Nephron (organoid): ENCODE data around the gene MACC1.

Experiments used
- H3K27ac Mint-ChIP-seq, 3 experiments: 2 replicates each; pipeline ENCODE4 v1.8.0; 2020; ENCODE audit warnings: mixed read lengths in 3 of 3, mild to moderate bottlenecking in 2 of 3, moderate library complexity in 1 of 3
- H3K27me3 Mint-ChIP-seq: 2 replicates; pipeline ENCODE4 v1.8.0; 2021; ENCODE audit warnings: low read depth, mild to moderate bottlenecking, moderate library complexity, mixed read lengths
- H3K36me3 Mint-ChIP-seq: 2 replicates; pipeline ENCODE4 v1.8.0; 2020; ENCODE audit warnings: low read depth, mixed read lengths
- H3K4me1 Mint-ChIP-seq: 2 replicates; pipeline ENCODE4 v1.8.0; 2020; ENCODE audit warnings: mixed read lengths
- H3K4me3 Mint-ChIP-seq, 3 experiments: 2 replicates each; pipeline ENCODE4 v1.8.0; 2020; ENCODE audit warnings: mild to moderate bottlenecking in 3 of 3, mixed read lengths in 3 of 3, moderate library complexity in 2 of 3
- H3K9me3 Mint-ChIP-seq: 2 replicates; pipeline ENCODE4 v1.8.0; 2020; ENCODE audit warnings: mixed read lengths
- CTCF ChIP-seq, 3 experiments: fragments of 200-600 bp; sonication (generic); IDR thresholded peaks; one replicate each; pipeline ENCODE4 v1.5.0; 2021; ENCODE audit warnings: antibody characterized with exemption in 3 of 3; ENCODE audit not compliant: unreplicated experiment in 3 of 3

Gene MACC1

GRCh38 chr7:20194343-20194995, 22.7 kb downstream of the MACC1 start:
- peaks cover 3% of the 10 kb centered on the region for H3K4me1 Mint-ChIP-seq
- H3K36me3 Mint-ChIP-seq = no peaks in the 10 kb centered on the region
- no peak for TF ChIP-seq CTCF (IDR thresholded peaks at IDR 0.05; ENCODE audit: unreplicated experiment in 3 of 3)
- no peaks in the 10 kb centered on the region for H3K27me3 Mint-ChIP-seq
- H3K27ac Mint-ChIP-seq = no peak overlapping the region
- H3K9me3 Mint-ChIP-seq = peaks cover 4% of the 10 kb centered on the region
- no peak overlapping the region for H3K4me3 Mint-ChIP-seq

- Mint-ChIP-seq H3K27ac (no peak overlapping the region), H3K4me3 (no peak overlapping the region), H3K9me3 (peaks cover 5% of the 10 kb centered on the region), H3K27me3 (no peaks in the 10 kb centered on the region), H3K36me3 (no peaks in the 10 kb centered on the region), H3K4me1 (no peaks in the 10 kb centered on the region)
- no peak for TF ChIP-seq CTCF (IDR thresholded peaks at IDR 0.05; ENCODE audit: unreplicated experiment in 3 of 3)
These were observed 23.3 kb downstream of the MACC1 start for GRCh38 chr7:20193873-20194272.

GRCh38 chr7:20193242-20193777, 23.9 kb downstream of the MACC1 start:
- Mint-ChIP-seq H3K36me3 (no peaks in the 10 kb centered on the region), H3K4me3 (no peak overlapping the region), H3K9me3 (peaks cover 5% of the 10 kb centered on the region), H3K27ac (no peak overlapping the region), H3K4me1 (no peaks in the 10 kb centered on the region), H3K27me3 (no peaks in the 10 kb centered on the region)
- no peak for TF ChIP-seq CTCF (IDR thresholded peaks at IDR 0.05; ENCODE audit: unreplicated experiment in 3 of 3)

GRCh38 chr7:20191391-20191869, 25.8 kb downstream of the MACC1 start:
- Mint-ChIP-seq H3K27ac (no peak overlapping the region), H3K4me1 (no peaks in the 10 kb centered on the region), H3K9me3 (peaks cover 5% of the 10 kb centered on the region)

GRCh38 chr7:20190560-20191390, 26.4 kb downstream of the MACC1 start:
- no peaks in the 10 kb centered on the region for H3K4me1 Mint-ChIP-seq
- no peaks in the 10 kb centered on the region for H3K36me3 Mint-ChIP-seq
- H3K27me3 Mint-ChIP-seq = no peaks in the 10 kb centered on the region
- H3K9me3 Mint-ChIP-seq = peaks cover 5% of the 10 kb centered on the region
- no peak overlapping the region for H3K27ac Mint-ChIP-seq
- no peak for TF ChIP-seq CTCF (IDR thresholded peaks at IDR 0.05; ENCODE audit: unreplicated experiment in 3 of 3)
- no peak overlapping the region for H3K4me3 Mint-ChIP-seq

More at GRCh38 chr7:20191391-20191869, 25.8 kb downstream of the MACC1 start:
- TF ChIP-seq CTCF (IDR thresholded peaks at IDR 0.05; ENCODE audit: unreplicated experiment in 3 of 3) = no peak
- H3K27me3 Mint-ChIP-seq = no peaks in the 10 kb centered on the region
- H3K36me3 Mint-ChIP-seq = no peaks in the 10 kb centered on the region
- no peak overlapping the region for H3K4me3 Mint-ChIP-seq
